Activated CD4-positive, CD25-positive, alpha-beta regulatory T cell treated with anti-CD3 and anti-CD28 coated beads, Interleukin-2, amount 50 U/mL, for 24 hours (primary cell): ENCODE results near the gene STK26.
"Not testable (repeated sequence)": the region's sequence is repeated elsewhere in the genome, so short reads cannot be mapped to it uniquely, and the experiment has no call there.

Source experiments
- ATAC-seq, 2 donors: fragments of 150-1000 bp; cut with Tn5 transposase; one replicate each; pipeline ENCODE4 v1.10.0; 2021; ENCODE audit warnings: mild to moderate bottlenecking in 1 of 2, moderate library complexity in 1 of 2

The STK26 gene

DNA sequence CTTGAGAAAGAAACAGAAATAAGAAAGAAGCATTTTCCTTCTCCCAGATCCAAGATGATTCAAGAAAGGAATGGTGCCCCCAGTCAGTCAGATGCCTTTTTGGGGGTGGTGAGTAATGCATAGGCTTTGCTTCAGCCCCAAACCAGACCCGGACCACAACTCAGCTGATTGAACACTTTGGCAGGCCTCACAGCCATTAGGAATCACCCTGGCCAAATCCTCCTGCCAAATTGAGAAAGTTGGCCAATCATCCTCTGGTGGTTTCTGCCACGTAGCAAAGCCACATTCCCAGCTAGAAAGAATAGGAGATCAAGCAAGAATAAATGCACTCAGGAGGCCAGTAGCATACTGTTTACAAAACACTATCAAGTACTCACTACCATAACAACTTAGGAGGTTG is 71.1 kb downstream of the STK26 start:
- no peak for ATAC-seq

DNA sequence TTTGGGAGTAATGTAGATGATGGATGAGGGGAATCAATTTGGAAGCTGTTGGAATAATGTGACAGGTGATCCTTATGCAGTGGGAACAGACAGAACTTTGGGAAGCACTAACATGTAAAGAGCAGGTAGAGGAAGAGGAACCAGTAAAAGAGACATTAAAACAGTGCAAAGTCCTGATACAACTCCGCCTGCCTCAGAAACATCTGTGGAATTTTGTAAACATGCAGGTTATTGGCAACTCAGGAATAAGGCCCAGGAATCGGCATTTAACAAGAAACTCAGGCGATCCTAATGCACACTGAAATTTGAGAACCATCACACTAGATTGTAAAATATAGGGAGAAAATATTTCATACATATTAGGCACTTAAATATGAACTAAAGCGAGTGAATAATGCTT is 75.6 kb downstream of the STK26 start:
- not testable (repeated sequence) for ATAC-seq

DNA sequence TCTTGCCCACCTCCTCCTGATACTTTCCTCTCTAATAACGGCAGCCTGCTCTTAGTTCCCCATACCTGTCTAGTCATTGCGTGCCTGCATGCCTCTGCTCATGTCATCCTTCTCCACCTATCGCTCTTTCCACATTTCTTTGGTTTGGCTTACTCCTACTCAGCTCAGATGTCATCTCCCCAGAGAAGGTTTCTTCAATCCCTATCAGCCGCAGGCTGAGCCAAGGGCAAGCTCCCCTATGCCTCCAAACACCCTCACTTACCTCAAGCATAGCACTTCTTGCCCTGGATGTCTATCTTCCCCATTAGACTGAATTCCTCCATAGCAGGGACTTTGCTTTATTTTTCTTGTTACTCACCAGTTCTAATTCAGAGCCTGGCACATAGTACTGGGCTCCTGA is 78.1 kb downstream of the STK26 start:
- ATAC-seq: no peak

DNA sequence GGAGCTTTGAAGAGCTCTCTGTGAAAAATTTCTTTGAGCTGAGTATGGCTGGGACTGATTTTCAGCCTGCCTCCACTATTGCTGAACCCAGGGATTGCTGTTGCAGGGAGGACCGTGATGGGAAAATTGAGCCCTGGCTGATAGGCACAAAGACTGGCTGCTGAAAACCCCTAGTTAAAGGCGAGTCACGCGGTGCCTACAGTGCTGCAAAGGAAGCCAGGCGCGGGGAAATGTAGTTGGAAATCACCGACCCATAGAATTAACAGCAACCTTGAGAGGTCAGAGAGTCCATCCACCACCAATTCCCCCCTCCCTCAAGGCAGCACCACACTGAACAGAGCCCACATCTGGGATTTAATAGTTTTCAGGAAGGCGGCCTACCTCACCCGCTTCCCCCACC is 78.7 kb downstream of the STK26 start:
- no peak for ATAC-seq

DNA sequence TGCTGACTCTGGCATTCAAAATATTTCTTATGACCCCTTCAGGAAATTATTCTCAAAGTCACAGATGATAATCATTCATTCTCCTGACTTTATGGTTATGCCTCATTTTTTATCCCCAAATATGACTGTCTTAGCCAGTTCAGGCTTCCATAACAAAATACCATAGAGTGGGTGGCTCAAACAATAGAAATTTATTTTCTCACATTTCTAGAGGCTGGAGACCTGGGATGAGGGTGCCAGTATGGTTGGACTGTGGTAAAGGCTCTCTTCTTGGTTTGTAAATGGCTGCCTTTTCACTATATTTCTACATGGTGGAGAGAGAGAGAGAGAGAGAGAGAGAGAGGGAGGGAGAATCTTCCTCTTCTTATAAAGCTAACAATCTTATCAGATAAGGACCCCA is 84.2 kb downstream of the STK26 start:
- ATAC-seq: no peak

DNA sequence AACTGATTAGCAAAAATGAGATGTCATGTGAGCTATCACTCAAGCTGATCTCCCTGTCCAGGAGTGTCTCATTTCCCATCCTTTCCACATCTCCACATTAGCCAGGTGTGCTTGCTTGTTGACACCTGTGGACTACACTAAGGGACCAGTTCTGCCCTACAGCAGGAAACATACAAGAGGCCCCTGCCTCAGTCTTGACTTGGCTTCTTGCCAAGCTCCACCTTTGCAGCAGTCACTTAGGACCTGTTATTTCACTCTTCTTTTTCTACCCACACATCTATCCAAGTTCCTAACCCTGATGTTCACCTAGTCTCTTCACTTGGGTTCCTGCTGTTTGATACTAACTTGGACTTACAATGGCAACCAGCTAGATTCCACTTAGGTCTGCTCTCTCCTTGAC is 91.5 kb downstream of the STK26 start:
- ATAC-seq: no peak

DNA sequence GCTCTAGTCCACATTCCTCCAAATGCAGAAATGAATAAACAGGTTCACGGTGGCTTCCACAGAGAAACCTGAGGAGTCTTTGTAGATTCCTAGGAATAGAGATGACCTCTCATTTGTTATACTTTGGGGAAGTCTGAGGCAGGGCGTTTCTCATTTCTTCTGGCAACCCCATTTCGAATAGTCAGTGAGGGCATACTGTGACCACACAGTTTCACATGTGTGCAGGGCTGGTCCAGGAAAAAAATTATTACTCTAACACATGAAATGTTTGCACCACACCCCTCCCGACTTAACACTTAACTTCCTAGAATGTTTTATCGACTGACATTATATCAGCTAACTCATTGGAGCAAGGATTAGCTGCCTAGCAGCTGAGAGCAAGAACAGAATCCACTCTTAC is 92.7 kb downstream of the STK26 start:
- ATAC-seq: no peak

DNA sequence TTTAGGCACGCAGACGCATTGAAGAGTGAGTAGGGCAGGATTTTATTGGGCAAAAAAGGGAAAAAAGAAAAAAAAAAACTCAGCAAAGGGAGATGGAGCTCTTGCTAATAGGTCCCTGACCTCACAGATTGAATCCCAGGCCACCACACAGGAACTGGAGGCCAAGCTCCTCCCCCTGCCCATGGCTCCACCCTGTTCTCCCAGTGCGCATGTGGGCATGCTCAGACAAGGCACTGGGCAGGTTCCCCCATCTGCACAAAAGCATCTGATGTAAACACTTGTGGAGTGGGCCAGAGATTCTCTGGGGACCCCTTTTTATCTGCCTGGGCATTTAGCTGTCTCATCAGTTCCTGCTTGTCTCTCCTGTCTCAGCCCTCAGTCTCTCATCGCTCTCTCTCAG is 95.3 kb downstream of the STK26 start:
- no peak for ATAC-seq

DNA sequence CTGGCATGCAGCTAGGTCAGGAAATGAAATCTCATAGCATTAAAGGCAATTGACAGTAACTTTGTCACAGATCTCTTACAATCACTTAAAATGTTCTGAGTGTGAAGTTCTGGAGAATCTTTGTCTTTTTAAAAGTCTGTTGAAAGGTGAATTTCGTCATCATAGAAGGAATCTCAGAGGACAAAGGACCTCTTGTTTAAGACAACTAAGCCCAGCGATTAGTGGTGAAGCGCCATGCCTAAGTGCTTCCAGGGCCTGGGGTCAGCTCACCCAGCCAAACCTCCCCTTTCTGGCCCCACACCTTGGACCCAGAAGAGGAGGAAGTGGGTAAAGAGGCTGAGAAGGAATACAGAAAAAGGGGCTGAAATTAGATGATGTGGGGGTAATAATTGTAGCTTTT is 96.2 kb downstream of the STK26 start:
- ATAC-seq: no peak

DNA sequence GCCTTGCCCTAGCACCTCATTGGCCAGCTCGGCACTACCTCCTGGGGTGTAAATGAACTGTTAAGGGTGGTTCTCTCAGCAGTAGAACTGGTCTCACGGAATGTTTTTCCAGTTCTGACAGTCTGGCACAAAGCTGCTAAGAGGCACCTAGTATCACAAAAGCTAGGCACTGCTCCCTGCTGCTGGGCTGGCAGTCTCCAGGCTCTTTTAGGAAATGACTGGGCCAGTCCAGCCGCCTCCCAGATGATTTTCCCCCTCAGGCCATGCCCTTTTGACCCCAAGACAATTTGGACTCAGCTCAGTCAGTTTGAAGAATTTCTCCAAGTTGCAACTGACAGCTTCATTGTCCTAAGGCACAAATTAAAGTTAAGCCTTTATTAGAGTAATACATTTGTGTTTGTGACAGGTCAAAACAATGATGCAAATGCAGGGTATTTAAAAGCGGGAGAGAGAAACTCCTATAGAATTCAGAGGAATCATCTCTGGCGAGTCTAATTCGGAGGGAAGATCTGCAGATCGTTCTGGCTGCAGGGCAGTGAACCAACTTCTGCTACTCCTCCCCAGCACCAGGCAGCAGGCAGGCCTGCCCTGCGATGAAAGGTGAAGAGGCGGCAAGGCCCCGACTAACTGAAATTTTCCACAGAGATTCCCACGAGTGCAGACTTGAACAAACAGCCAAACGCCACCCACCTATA is 96.9 kb downstream of the STK26 start:
- ATAC-seq: no peak

DNA sequence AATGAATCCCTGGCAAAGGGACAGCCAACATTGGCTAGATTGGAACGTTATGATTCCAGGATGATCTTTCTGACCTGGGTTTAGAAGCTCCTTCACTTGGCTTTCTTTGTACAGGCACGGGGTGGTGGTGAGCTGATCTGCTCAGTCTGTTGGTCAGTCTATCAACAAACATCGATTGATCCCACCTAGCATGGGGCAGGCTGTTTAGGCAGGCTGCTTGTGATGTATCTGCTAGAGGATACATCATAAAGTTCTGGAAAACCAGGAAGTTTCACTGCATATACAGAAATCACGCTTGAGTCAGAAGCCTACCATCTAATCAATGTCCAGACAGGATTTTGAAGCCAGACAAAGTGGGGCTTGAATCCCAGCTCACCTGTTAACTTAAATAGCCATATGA is 97.8 kb downstream of the STK26 start:
- no peak for ATAC-seq
